K562 (cell line): ENCODE measurements around the gene TMEM121B. TPM values are rescaled to one million over a fixed set of nuclear protein-coding genes. Genes with fewer than 3 reads are reported as not detected.
A peak's percentile ranks its signal among the peaks of the same experiment; 100 is the strongest.

ENCODE experiments used
- ATAC-seq: fragments of 200-7000 bp; cut with Tn5 transposase; 3 replicates; pipeline ENCODE4 v1.9.1; 2020; ENCODE audit warnings: moderate library complexity
- BruUV-seq: library from RNA; stranded (reverse); fragments of 400-500 nt; replicated peaks from 2 replicates; lab custom pipeline; 2021; lab: Mats Ljungman, UMichigan
- CTCF ChIA-PET: fragments of 300-600 bp; formaldehyde crosslinking; extraction: SDS; loops from one replicate; lab custom pipeline; 2021; ENCODE audit warnings: low intra/inter-chr PET ratio; lab: Yijun Ruan, JAX
- POLR2A ChIA-PET: fragments of 300-600, 350-650 bp; sonication (Branson Sonifier 250); formaldehyde crosslinking; extraction: SDS; loops from one replicate; lab custom pipeline; 2021; ENCODE audit warnings: antibody characterized with exemption, inconsistent platforms; lab: Yijun Ruan, JAX
- DNase-seq, 4 experiments: peaks; one replicate each; pipeline versions ENCODE4 v3.0.0 to v3.0.0-alpha.2; 2011 to 2018; ENCODE audit warnings: low spot score in 3 of 4, mixed read lengths in 3 of 4; ENCODE audit errors: extremely low read depth in 1 of 4
- FAIRE-seq: peaks from 2 replicates; lab custom pipeline; 2011; peaks lifted over from hg19 to GRCh38; lab: Jason Lieb, UNC
- H2AFZ ChIP-seq: 2 replicates; pipeline ENCODE4 v1.6.0; 2011; ENCODE audit warnings: low read depth, low read length, control low read depth, inconsistent platforms
- H3K27ac ChIP-seq: fragments of 200-600 bp; 3 replicates; pipeline ENCODE4 v1.8.0; 2011; ENCODE audit warnings: low read depth, mild to moderate bottlenecking, control low read depth, inconsistent platforms, low read length, moderate library complexity, mixed read lengths; ENCODE audit errors: extremely low read depth
- H3K27me3 ChIP-seq, 2 experiments: fragments of 300-600 bp in 1 of 2; 2 replicates in 1 of 2; 3 replicates in 1 of 2; pipeline versions ENCODE4 v1.6.0 to v1.8.0; 2011; ENCODE audit warnings: inconsistent platforms in 2 of 2, low read length in 2 of 2, mild to moderate bottlenecking in 1 of 2, mixed read lengths in 1 of 2, moderate library complexity in 1 of 2; ENCODE audit not compliant: control insufficient read depth in 2 of 2, insufficient read depth in 2 of 2
- H3K36me3 ChIP-seq: fragments of 300-600 bp; 3 replicates; pipeline ENCODE4 v1.8.0; 2011; ENCODE audit warnings: mild to moderate bottlenecking, low read length, inconsistent platforms; ENCODE audit not compliant: control insufficient read depth, insufficient read depth
- H3K4me1 ChIP-seq, 2 experiments: fragments of 200-600 bp in 1 of 2; replicated peaks in 1 of 2; 2 replicates in 1 of 2; 3 replicates in 1 of 2; pipeline versions ENCODE4 v1.5.1 to v1.8.0; 2011; ENCODE audit warnings: inconsistent platforms in 2 of 2, low read length in 2 of 2, mild to moderate bottlenecking in 1 of 2, mixed read lengths in 1 of 2, moderate library complexity in 1 of 2; ENCODE audit not compliant: control insufficient read depth in 2 of 2, insufficient read depth in 2 of 2
- H3K4me2 ChIP-seq: 2 replicates; pipeline ENCODE4 v1.6.1; 2011; ENCODE audit warnings: low read length, control low read depth, inconsistent platforms, mixed read lengths; ENCODE audit not compliant: insufficient read depth
- H3K4me3 ChIP-seq: fragments of 200-600 bp; sonication (generic), shearing (Covaris generic); 2 replicates; pipeline ENCODE4 v1.5.1; 2016; ENCODE audit warnings: control low read depth, inconsistent platforms
- H3K79me2 ChIP-seq: fragments of 200-600 bp; 3 replicates; pipeline ENCODE4 v1.8.0; 2011; ENCODE audit warnings: low read length, inconsistent platforms; ENCODE audit not compliant: control insufficient read depth, insufficient read depth
- H3K9ac ChIP-seq, 2 experiments: 2 replicates each; pipeline versions ENCODE4 v1.6.0 to v1.6.1; 2011; ENCODE audit warnings: low read depth in 2 of 2, low read length in 2 of 2, control low read depth in 1 of 2, inconsistent platforms in 1 of 2, mild to moderate bottlenecking in 1 of 2, mixed read lengths in 1 of 2; ENCODE audit not compliant: insufficient read depth in 1 of 2
- H3K9me1 ChIP-seq: one replicate; pipeline ENCODE4 v1.6.0; 2011; ENCODE audit warnings: inconsistent platforms, mild to moderate bottlenecking, low read length, moderate library complexity; ENCODE audit not compliant: control insufficient read depth, insufficient read depth
- H3K9me3 ChIP-seq: replicated peaks from 2 replicates; pipeline ENCODE4 v1.5.1; 2011; ENCODE audit warnings: low read depth, low read length, inconsistent platforms; ENCODE audit not compliant: control insufficient read depth, insufficient read depth
- H4K20me1 ChIP-seq: replicated peaks from 2 replicates; pipeline ENCODE4 v1.6.1; 2011; ENCODE audit warnings: low read length, inconsistent platforms, mixed read lengths; ENCODE audit not compliant: control insufficient read depth, insufficient read depth
- EP400 ChIP-seq: fragments of 450-650 bp; IDR thresholded peaks from 2 replicates; pipeline ENCODE4 v1.6.1; 2017; ENCODE audit warnings: antibody characterized with exemption, mild to moderate bottlenecking, moderate library complexity
- IRF2 ChIP-seq: sonication (generic); formaldehyde crosslinking; IDR thresholded peaks from 2 replicates; pipeline ENCODE4 v1.8.1; 2022; ENCODE audit warnings: mild to moderate bottlenecking, missing genetic modification reagents
- MYBL2 ChIP-seq, 2 experiments: fragments of 450-650 bp in 1 of 2; sonication (generic) in 1 of 2; formaldehyde crosslinking in 1 of 2; IDR thresholded peaks; 2 replicates each; pipeline versions ENCODE4 v1.6.1 to v1.8.1; 2017 to 2022; ENCODE audit warnings: borderline replicate concordance in 1 of 2, inconsistent platforms in 1 of 2, low read depth in 1 of 2, mild to moderate bottlenecking in 1 of 2, missing genetic modification reagents in 1 of 2, moderate library complexity in 1 of 2
- POLR2A ChIP-seq: fragments of 450-650 bp; conservative IDR thresholded peaks from 2 replicates; pipeline ENCODE4 v1.6.1; 2016
- SETDB1 ChIP-seq: IDR thresholded peaks from one replicate; pipeline ENCODE4 v1.6.1; 2012; ENCODE audit warnings: low read length, control low read depth, inconsistent platforms
- WGBS: fragments of 100-300 bp; shearing (Covaris generic); methylation state at CpG from one replicate; pipeline ENCODE4 v1.1.6; 2016; ENCODE audit warnings: low coverage, mixed read lengths; ENCODE audit not compliant: insufficient coverage; ENCODE audit errors: missing lambda C conversion rate; 5-methylcytosine and 5-hydroxymethylcytosine counted together
- in situ Hi-C: fragments of 300-500 bp; cut with MboI; formaldehyde crosslinking; loops from 4 replicates; pipeline ENCODE4 v1.15.0; 2018; ENCODE audit warnings: inconsistent platforms, mixed read lengths
- intact Hi-C: fragments of 100-400 bp; cut with micrococcal nuclease; formaldehyde crosslinking; loops from 2 replicates; pipeline ENCODE4 v1.14.2; 2022
- polyA plus RNA-seq, 8 experiments: library from polyadenylated mRNA; depleted of rRNA in 4 of 8; stranded (reverse) in 5 of 8; unstranded in 3 of 8; fragments of >200 nt; fragmentation: Nextera tagmentation in 2 of 8; fragmentation: Illumina TruSeq in 1 of 8; extraction: Ambion mirVana in 2 of 8; extraction: Trizol in 1 of 8; gene quantifications; 2 replicates each; pipeline versions ENCODE4 v1.2.1 to v1.2.3, GENCODE V29; 2011 to 2014; ENCODE audit warnings: inconsistent platforms in 1 of 8, missing spikeins in 1 of 8
- total RNA-seq, 7 experiments: library from RNA; depleted of rRNA in 6 of 7; stranded (reverse); fragments of >200 nt in 6 of 7; fragmentation: Illumina TruSeq in 2 of 7; extraction: Trizol in 2 of 7; gene quantifications; 2 replicates each; pipeline versions ENCODE4 v1.2.1 to v1.2.3, GENCODE V29; 2011 to 2021; ENCODE audit warnings: low replicate concordance in 1 of 7
- TF ChIP-seq, protein P1 (sequence below): fragments of 150-350 bp; IDR thresholded peaks from 2 replicates; pipeline ENCODE4 v1.6.1; 2014; ENCODE audit warnings: low read depth, mild to moderate bottlenecking, low read length, borderline replicate concordance

The TMEM121B gene
- total and polyA plus RNA-seq, 9 of the 15 experiments (the other 6 are each of a cell fraction or from before 2014, with no cell fraction given), result 0.03 to 0.07 (median 0.03) TPM; not detected in 6

DNA sequence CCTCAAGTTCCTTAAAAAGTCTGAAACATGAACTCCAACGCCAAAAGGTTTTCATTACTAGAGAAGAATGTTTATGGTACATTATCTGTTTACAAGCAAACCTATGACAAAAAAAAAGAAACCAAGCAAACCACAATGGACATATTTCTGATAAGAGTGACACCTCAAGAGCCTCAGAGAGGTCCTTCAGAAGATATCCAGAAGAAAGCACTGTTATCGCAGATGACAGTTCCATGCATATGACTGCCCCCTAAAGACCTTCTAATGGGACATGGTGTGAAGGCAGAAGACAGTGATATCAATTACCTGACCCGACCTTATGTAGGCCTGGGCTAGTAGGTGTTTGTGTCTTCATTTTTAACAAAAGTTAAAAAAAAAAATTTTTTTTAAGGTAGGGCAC lies 34.8 kb upstream of the TMEM121B start (continued):
- TF ChIP-seq, protein P1, sequence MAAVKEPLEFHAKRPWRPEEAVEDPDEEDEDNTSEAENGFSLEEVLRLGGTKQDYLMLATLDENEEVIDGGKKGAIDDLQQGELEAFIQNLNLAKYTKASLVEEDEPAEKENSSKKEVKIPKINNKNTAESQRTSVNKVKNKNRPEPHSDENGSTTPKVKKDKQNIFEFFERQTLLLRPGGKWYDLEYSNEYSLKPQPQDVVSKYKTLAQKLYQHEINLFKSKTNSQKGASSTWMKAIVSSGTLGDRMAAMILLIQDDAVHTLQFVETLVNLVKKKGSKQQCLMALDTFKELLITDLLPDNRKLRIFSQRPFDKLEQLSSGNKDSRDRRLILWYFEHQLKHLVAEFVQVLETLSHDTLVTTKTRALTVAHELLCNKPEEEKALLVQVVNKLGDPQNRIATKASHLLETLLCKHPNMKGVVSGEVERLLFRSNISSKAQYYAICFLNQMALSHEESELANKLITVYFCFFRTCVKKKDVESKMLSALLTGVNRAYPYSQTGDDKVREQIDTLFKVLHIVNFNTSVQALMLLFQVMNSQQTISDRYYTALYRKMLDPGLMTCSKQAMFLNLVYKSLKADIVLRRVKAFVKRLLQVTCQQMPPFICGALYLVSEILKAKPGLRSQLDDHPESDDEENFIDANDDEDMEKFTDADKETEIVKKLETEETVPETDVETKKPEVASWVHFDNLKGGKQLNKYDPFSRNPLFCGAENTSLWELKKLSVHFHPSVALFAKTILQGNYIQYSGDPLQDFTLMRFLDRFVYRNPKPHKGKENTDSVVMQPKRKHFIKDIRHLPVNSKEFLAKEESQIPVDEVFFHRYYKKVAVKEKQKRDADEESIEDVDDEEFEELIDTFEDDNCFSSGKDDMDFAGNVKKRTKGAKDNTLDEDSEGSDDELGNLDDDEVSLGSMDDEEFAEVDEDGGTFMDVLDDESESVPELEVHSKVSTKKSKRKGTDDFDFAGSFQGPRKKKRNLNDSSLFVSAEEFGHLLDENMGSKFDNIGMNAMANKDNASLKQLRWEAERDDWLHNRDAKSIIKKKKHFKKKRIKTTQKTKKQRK, result no peak
- no peak for TF ChIP-seq POLR2A
- no peak for TF ChIP-seq MYBL2 (IDR thresholded peaks at IDR 0.05; ENCODE audit: low read depth)
- TF ChIP-seq MYBL2 (CRISPR knock-in tag; IDR thresholded peaks at IDR 0.05; ENCODE audit: borderline replicate concordance), result no peak
- TF ChIP-seq SETDB1, result no peak

DNA sequence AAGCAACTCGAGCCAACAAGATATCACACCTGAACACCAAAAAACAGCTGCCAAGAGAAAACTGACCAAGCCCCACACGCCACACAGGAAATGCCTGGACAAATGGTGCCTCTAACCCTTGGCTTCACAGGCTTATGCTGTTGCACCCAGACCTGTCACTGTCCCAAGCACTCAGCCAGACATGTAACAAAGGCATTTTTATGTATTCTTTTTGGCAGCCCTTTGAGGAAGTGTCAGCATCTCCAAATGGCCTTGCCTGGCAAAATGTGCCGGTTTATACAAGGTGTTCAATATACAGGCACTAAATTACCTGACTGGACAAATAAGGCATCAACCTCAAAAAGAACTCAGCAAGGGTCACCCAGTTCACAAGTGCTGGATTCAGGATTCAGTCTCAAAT lies 31.8 kb upstream of the TMEM121B start:
- CTCF ChIA-PET, result no interaction called here
- peaks cover 10% of the 10 kb centered on the region for H4K20me1 ChIP-seq
- intact Hi-C loops, result no loop called here
- peaks cover 18% of the 10 kb centered on the region; the same call in 2 of the 3 replicates for H3K36me3 ChIP-seq
- no peak overlapping the region for H3K27ac ChIP-seq
- 53% methylated on average over 3 of the region's 3 CpGs for WGBS
- H3K4me3 ChIP-seq, result no peak overlapping the region
- ATAC-seq, result peak; percentile 18; the same call in 1 of the 3 replicates
- H3K4me1 ChIP-seq, result peaks cover 6 to 7% of the 10 kb centered on the region in 2 experiments; a peak in 3 of 5 replicates
- no peak for FAIRE-seq
- H3K4me2 ChIP-seq, result no peak overlapping the region
- no peaks in the 10 kb centered on the region for H3K9me3 ChIP-seq
- H3K9me1 ChIP-seq, result no peaks in the 10 kb centered on the region
- H3K9ac ChIP-seq, result no peak overlapping the region
- no peak for DNase-seq
- no peaks in the 10 kb centered on the region for H3K27me3 ChIP-seq
- no peak overlapping the region for H2AFZ ChIP-seq
- TF ChIP-seq IRF2 (CRISPR knock-in tag) (no peak), EP400 (no peak)
- peaks cover 13% of the 10 kb centered on the region for H3K79me2 ChIP-seq
- no TSS peak for BruUV-seq
- POLR2A ChIA-PET, result no interaction called here
- in situ Hi-C loops, result no loop called here
